HUES48 (cell line): ENCODE results near the gene OR6C74.

Source experiments
- H3K27ac ChIP-seq: one replicate; pipeline ENCODE4 v1.7.0; 2013; ENCODE audit warnings: low read depth, low read length, inconsistent platforms
- H3K27me3 ChIP-seq: 2 replicates; pipeline ENCODE4 v1.6.1; 2013; ENCODE audit warnings: mild to moderate bottlenecking, low read length; ENCODE audit not compliant: control insufficient read depth, insufficient read depth
- H3K36me3 ChIP-seq: 2 replicates; pipeline ENCODE4 v1.6.1; 2013; ENCODE audit warnings: low read length; ENCODE audit not compliant: control insufficient read depth, insufficient read depth
- H3K4me1 ChIP-seq: 2 replicates; pipeline ENCODE4 v1.6.1; 2013; ENCODE audit warnings: mild to moderate bottlenecking, low read length; ENCODE audit not compliant: control insufficient read depth, insufficient read depth
- H3K4me3 ChIP-seq: 2 replicates; pipeline ENCODE4 v1.5.1; 2013; ENCODE audit warnings: mild to moderate bottlenecking, low read depth, low read length
- H3K9ac ChIP-seq: 2 replicates; pipeline ENCODE4 v1.6.1; 2013; ENCODE audit warnings: mild to moderate bottlenecking, low read depth, low read length, moderate library complexity
- H3K9me3 ChIP-seq: 2 replicates; pipeline ENCODE4 v1.6.1; 2013; ENCODE audit warnings: low read length; ENCODE audit not compliant: control insufficient read depth, insufficient read depth

OR6C74 gene

GRCh38 chr12:55244309-55244708 is at the start of gene OR6C74:
Gene OR6C74 (plus strand): TSS chr12:55244609. CDS start chr12:55247288, 2,679 bp downstream.
- H3K27ac ChIP-seq, result no peak within 1 kb of the TSS
- no peaks in the 10 kb centered on the region for H3K4me1 ChIP-seq
- no peak within 1 kb of the TSS for H3K4me3 ChIP-seq
- H3K9ac ChIP-seq, result no peak within 1 kb of the TSS
- H3K27me3 ChIP-seq, result no peaks in the 10 kb centered on the region
- no peaks in the 10 kb centered on the region for H3K9me3 ChIP-seq
- no peaks in the 10 kb centered on the region for H3K36me3 ChIP-seq

- H3K27ac ChIP-seq, result no peak within 1 kb of the TSS
- H3K4me3 ChIP-seq, result no peak within 1 kb of the TSS
- no peaks in the 10 kb centered on the region for H3K4me1 ChIP-seq
- H3K9ac ChIP-seq, result no peak within 1 kb of the TSS
- no peaks in the 10 kb centered on the region for H3K36me3 ChIP-seq
- H3K27me3 ChIP-seq, result no peaks in the 10 kb centered on the region
- H3K9me3 ChIP-seq, result no peaks in the 10 kb centered on the region
Observed at GRCh38 chr12:55220725-55221124, 23.7 kb upstream of the OR6C74 start, which contains the start of gene OR10A7. Gene OR10A7 (plus strand): TSS chr12:55221025. CDS start chr12:55221025, 0 bp downstream.

DNA sequence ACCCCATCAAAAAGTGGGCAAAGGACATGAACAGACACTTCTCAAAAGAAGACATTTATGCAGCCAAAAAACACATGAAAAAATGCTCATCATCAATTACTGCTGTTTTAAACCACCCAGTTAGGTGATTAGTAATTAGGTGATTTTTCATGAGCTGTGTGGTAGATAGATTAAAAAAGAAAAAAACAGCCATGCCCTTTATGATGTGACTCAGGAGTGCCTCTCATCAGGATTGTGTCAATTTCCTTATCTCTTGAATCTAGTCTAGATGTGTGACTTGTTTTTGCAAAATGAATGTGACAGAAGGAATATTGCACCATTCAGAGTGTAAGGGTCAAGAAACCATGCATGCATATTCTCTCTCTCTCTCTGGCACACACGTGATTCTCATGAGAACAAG is 17.9 kb upstream of the OR6C74 start:
- H3K27me3 ChIP-seq, result no peaks in the 10 kb centered on the region
- no peaks in the 10 kb centered on the region for H3K36me3 ChIP-seq
- H3K4me3 ChIP-seq, result no peak overlapping the region
- H3K9me3 ChIP-seq, result no peaks in the 10 kb centered on the region
- no peaks in the 10 kb centered on the region for H3K4me1 ChIP-seq
- H3K27ac ChIP-seq, result no peak overlapping the region
- no peak overlapping the region for H3K9ac ChIP-seq

DNA sequence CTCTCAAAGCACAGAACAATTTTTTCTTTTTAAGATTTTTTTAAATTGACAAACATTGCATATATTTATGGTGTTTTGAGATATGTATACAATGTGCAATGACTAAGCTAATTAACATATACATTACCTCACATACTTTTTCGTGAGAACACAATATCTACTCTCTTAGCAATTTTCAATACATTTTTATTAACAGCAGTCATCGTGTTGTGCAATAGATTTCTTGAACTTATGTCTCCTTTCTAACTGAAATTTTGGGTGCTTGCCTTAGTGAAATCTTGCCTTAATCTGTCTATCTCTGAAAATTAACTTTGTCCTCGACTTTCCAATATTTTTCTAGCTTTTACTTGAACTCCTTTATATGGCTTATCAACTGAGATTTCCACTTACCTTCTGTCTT is 16.8 kb upstream of the OR6C74 start:
- Histone ChIP-seq H3K27ac (no peak overlapping the region), H3K4me1 (no peaks in the 10 kb centered on the region), H3K9ac (no peak overlapping the region), H3K9me3 (no peaks in the 10 kb centered on the region), H3K27me3 (no peaks in the 10 kb centered on the region), H3K4me3 (no peak overlapping the region), H3K36me3 (no peaks in the 10 kb centered on the region)

DNA sequence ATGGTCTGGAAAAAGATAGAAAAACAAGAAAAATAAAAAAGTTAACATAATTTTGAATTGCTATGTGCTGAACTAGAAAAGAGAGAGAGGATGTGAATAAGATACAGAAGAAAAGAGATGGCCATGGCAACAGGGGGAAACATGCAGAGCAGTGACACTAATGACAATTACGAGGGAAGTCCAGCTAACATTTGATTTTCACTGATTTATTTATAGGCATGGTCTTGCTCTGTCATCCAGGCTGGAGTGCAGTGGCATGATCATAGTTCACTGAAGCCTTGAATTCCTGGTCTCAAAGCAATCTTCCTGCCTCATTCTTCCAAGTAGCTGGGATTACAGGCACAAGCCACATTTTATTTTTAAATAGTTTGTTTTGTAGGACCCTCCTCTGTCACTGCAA is 1.8 kb downstream of the OR6C74 start:
- Histone ChIP-seq H3K9ac (no peak overlapping the region), H3K36me3 (no peaks in the 10 kb centered on the region), H3K4me1 (no peaks in the 10 kb centered on the region), H3K27me3 (no peaks in the 10 kb centered on the region), H3K27ac (no peak overlapping the region), H3K9me3 (no peaks in the 10 kb centered on the region), H3K4me3 (no peak overlapping the region)

DNA sequence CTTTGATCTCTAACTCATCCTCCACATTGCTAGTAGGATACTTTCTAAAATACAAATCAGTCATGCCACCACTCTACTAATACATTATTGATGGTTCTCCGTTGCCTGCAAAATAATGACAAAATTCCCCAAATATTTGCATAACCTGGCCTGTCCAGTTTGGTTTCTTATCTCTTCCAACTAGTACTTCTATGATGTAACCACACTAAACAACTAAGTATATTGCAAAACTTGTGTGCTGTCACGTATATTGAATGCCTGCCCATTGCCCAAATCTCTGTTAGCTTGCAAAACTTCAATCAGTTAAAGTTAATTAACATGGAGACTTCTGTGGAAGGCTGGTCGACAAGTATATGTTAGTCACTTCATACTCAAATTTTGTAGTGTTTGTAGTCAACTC is 6.5 kb downstream of the OR6C74 start:
- no peaks in the 10 kb centered on the region for H3K36me3 ChIP-seq
- no peaks in the 10 kb centered on the region for H3K9me3 ChIP-seq
- H3K27ac ChIP-seq, result no peak overlapping the region
- no peaks in the 10 kb centered on the region for H3K4me1 ChIP-seq
- H3K27me3 ChIP-seq, result no peaks in the 10 kb centered on the region
- H3K9ac ChIP-seq, result no peak overlapping the region
- no peak overlapping the region for H3K4me3 ChIP-seq

- Histone ChIP-seq H3K4me3 (no peak overlapping the region), H3K27ac (no peak overlapping the region), H3K9me3 (no peaks in the 10 kb centered on the region), H3K9ac (no peak overlapping the region), H3K4me1 (no peaks in the 10 kb centered on the region), H3K36me3 (no peaks in the 10 kb centered on the region), H3K27me3 (no peaks in the 10 kb centered on the region)
Observed at GRCh38 chr12:55253281-55253680, 8.9 kb downstream of the OR6C74 start.

DNA sequence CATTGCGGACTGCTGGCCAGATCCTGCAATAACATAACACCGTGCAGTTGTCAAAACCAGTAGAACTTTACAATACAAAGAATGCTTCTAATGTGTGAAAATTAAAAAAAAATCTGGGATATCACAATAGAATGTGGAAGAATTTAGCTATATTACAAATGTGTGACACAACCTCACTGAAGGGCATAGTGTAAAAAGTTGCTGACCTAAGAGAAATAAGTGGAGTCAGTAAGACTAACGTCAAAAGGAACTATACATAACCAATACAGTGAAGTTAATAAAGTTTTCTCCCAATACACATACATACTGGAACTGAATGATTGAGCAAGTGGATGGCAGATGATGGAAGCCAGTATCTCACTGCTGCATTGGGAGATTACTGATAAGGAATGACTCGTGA is 12.4 kb downstream of the OR6C74 start:
- no peaks in the 10 kb centered on the region for H3K4me1 ChIP-seq
- H3K9me3 ChIP-seq, result no peaks in the 10 kb centered on the region
- no peaks in the 10 kb centered on the region for H3K27me3 ChIP-seq
- no peak overlapping the region for H3K4me3 ChIP-seq
- H3K9ac ChIP-seq, result no peak overlapping the region
- no peak overlapping the region for H3K27ac ChIP-seq
- H3K36me3 ChIP-seq, result no peaks in the 10 kb centered on the region

GRCh38 chr12:55258303-55258702 is 13.9 kb downstream of the OR6C74 start:
- Histone ChIP-seq H3K4me1 (no peaks in the 10 kb centered on the region), H3K9ac (no peak overlapping the region), H3K36me3 (no peaks in the 10 kb centered on the region), H3K9me3 (no peaks in the 10 kb centered on the region), H3K4me3 (no peak overlapping the region), H3K27ac (no peak overlapping the region), H3K27me3 (no peaks in the 10 kb centered on the region)

GRCh38 chr12:55280991-55281390 is 36.6 kb downstream of the OR6C74 start:
- Histone ChIP-seq H3K36me3 (no peaks in the 10 kb centered on the region), H3K4me3 (no peak overlapping the region), H3K27me3 (no peaks in the 10 kb centered on the region), H3K4me1 (no peaks in the 10 kb centered on the region), H3K9ac (no peak overlapping the region), H3K9me3 (0 out of 2 replicates have a peak, but pooled peaks cover 2% of the 10 kb centered on the region), H3K27ac (no peak overlapping the region)

GRCh38 chr12:55289999-55290398 is 45.6 kb downstream of the OR6C74 start:
- Histone ChIP-seq H3K4me1 (no peaks in the 10 kb centered on the region), H3K9me3 (no peaks in the 10 kb centered on the region), H3K4me3 (no peak overlapping the region), H3K27me3 (no peaks in the 10 kb centered on the region), H3K27ac (no peak overlapping the region), H3K36me3 (no peaks in the 10 kb centered on the region), H3K9ac (no peak overlapping the region)
